Measurements from ENCODE around the gene PTH1R.

Gene PTH1R

DNA sequence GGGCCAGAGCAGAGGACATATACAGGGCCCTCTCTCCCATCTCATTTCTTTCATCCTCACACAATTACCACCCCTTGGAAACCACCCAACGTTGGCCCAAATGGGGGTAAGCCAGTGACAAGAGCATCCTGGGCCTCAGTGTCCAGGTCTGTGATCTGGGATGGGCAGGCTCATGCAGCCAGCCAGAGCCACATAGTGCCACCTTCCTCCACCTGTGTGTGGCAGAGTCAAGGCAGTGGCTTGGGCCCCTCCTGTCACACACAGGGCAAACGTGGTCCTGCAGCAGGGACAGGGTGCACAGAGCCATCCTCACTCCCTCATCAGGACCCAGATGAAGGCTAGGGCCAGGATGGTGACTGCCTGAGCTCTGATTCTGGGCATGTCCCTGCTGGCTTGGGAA, 12.0 kb upstream of the PTH1R start:
- no peak overlapping the region for H3K4me3 ChIP-seq (ENCODE audit: low read depth, low read length)
- TF ChIP-seq, protein P1, sequence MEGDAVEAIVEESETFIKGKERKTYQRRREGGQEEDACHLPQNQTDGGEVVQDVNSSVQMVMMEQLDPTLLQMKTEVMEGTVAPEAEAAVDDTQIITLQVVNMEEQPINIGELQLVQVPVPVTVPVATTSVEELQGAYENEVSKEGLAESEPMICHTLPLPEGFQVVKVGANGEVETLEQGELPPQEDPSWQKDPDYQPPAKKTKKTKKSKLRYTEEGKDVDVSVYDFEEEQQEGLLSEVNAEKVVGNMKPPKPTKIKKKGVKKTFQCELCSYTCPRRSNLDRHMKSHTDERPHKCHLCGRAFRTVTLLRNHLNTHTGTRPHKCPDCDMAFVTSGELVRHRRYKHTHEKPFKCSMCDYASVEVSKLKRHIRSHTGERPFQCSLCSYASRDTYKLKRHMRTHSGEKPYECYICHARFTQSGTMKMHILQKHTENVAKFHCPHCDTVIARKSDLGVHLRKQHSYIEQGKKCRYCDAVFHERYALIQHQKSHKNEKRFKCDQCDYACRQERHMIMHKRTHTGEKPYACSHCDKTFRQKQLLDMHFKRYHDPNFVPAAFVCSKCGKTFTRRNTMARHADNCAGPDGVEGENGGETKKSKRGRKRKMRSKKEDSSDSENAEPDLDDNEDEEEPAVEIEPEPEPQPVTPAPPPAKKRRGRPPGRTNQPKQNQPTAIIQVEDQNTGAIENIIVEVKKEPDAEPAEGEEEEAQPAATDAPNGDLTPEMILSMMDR (IDR thresholded peaks at IDR 0.05; ENCODE audit: borderline replicate concordance, insufficient read depth, low read depth, low read length): no peak

GRCh38 chr3:46866032-46866595, 11.4 kb upstream of the PTH1R start:
- TF ChIP-seq, protein P1 (IDR thresholded peaks at IDR 0.05; ENCODE audit: borderline replicate concordance, insufficient read depth, low read depth, low read length): no peak
- H3K4me3 ChIP-seq (ENCODE audit: low read depth, low read length): no peak overlapping the region

DNA sequence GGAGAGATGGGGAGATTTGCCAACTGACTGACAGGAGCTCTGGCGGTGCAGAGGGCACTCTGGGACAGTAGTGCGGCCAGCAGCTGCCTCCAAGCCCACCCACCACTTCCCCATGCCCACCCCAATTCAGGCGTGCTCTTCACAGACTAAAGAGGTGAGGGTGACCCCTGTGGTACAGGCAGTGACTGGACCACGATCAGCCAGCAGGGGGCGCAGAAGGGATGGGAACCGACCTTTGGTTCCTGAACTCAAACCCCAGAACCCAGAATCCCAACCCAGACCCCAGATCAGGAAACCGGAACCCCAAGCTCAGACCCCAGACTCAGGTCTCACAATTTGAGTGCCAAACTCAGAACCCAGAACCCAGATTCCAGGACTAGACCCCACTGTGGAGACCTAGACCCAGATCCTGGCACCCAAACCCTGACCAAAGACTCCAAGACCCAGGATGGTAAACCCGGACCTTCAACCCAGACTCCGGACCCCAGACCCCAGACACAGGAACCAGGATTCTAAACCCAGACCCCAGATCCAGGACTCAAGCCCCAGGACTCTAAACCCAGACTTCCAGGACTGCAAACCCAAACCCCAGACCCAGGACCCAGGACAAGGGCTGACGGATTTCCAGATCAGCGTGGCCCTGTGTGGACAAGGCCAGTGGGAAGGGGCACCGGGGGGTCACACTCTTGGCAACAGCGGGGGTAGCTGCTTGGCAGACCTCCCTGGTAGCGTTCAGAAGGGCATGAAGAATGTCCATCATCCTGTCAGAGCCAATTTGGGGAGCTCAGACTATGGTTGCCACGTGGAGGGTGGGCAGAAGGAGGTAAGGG, 10.6 kb upstream of the PTH1R start:
- H3K4me3 ChIP-seq (ENCODE audit: low read depth, low read length): no peak overlapping the region
- TF ChIP-seq, protein P1 (IDR thresholded peaks at IDR 0.05; ENCODE audit: borderline replicate concordance, insufficient read depth, low read depth, low read length): peak; percentile 92

DNA sequence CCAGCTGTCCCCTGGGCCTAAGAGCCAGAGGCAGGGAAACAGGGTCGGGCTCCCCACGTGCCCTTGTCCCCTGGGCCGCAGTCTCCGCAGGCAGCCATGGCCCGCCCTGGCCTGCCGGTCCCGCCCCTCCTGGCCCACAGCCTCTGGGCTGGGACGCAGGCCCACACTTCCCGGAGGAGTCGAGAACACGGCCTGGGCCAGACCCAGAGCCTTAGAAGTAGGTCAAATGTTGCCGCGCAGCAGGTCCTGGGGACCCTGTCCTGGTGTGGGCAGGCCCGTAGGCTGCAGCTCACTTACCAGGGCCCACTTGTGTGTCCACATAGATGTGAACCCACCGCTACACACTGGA, 10.0 kb upstream of the PTH1R start:
- TF ChIP-seq, protein P1 (IDR thresholded peaks at IDR 0.05; ENCODE audit: borderline replicate concordance, insufficient read depth, low read depth, low read length): no peak
- H3K4me3 ChIP-seq (ENCODE audit: low read depth, low read length): no peak overlapping the region

DNA sequence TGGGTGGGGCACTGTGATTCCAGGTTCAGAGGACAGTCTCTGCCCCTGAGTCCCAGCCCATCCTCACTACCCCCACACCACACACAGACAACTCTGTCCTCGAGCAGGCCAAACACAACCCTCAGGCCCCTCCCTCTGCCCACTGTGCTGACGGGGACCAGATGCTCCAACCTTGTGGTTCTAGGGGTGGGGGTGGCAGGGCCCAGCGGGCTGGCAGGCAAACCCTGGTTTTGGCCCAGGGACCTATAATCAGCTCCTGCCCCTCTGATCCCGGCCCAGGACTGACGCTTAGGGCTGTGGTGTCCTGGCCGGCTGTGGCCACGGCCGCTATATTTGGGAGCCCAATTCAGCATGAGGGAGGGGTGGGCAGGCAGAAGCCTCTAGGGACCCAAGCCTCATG, 9.2 kb upstream of the PTH1R start:
- TF ChIP-seq, protein P1 (IDR thresholded peaks at IDR 0.05; ENCODE audit: borderline replicate concordance, insufficient read depth, low read depth, low read length): no peak
- H3K4me3 ChIP-seq (ENCODE audit: low read depth, low read length): no peak overlapping the region

GRCh38 chr3:46868948-46869347, 8.6 kb upstream of the PTH1R start:
- TF ChIP-seq, protein P1 (IDR thresholded peaks at IDR 0.05; ENCODE audit: borderline replicate concordance, insufficient read depth, low read depth, low read length): no peak
- H3K4me3 ChIP-seq (ENCODE audit: low read depth, low read length): no peak overlapping the region

GRCh38 chr3:46869440-46869839, 8.1 kb upstream of the PTH1R start:
- TF ChIP-seq, protein P1 (IDR thresholded peaks at IDR 0.05; ENCODE audit: borderline replicate concordance, insufficient read depth, low read depth, low read length): no peak
- H3K4me3 ChIP-seq (ENCODE audit: low read depth, low read length): no peak overlapping the region
